Endodermal cell (in vitro differentiated cells): ENCODE data around the gene NDUFB4. TPM values are rescaled to one million over a fixed set of nuclear protein-coding genes. Genes with fewer than 3 reads are reported as not detected.
A peak's percentile ranks its signal among the peaks of the same experiment; 100 is the strongest.

ENCODE experiments used
- DNase-seq: peaks from one replicate; pipeline ENCODE4 v3.0.0-alpha.2; 2017
- H3K27ac ChIP-seq: 2 replicates; pipeline ENCODE4 v1.5.1; 2013; ENCODE audit warnings: mild to moderate bottlenecking, low read depth, low read length, moderate library complexity
- H3K27me3 ChIP-seq: 2 replicates; pipeline ENCODE4 v1.6.1; 2013; ENCODE audit warnings: mild to moderate bottlenecking, low read length, moderate library complexity; ENCODE audit not compliant: insufficient read depth, control insufficient read depth, poor library complexity, severe bottlenecking
- H3K36me3 ChIP-seq: 2 replicates; pipeline ENCODE4 v1.7.0; 2013; ENCODE audit warnings: mild to moderate bottlenecking, low read length, moderate library complexity; ENCODE audit not compliant: control insufficient read depth, insufficient read depth
- H3K4me1 ChIP-seq: one replicate; pipeline ENCODE4 v1.7.0; 2013; ENCODE audit warnings: low read length; ENCODE audit not compliant: control insufficient read depth, insufficient read depth
- H3K4me3 ChIP-seq: 2 replicates; pipeline ENCODE4 v1.5.1; 2013; ENCODE audit warnings: mild to moderate bottlenecking, low read length, moderate library complexity
- H3K9ac ChIP-seq: 2 replicates; pipeline ENCODE4 v1.6.1; 2013; ENCODE audit warnings: mild to moderate bottlenecking, low read length, moderate library complexity; ENCODE audit not compliant: poor library complexity, severe bottlenecking; ENCODE audit errors: extremely low read depth
- H3K9me3 ChIP-seq: 2 replicates; pipeline ENCODE4 v1.6.1; 2013; ENCODE audit warnings: mild to moderate bottlenecking, low read length, moderate library complexity; ENCODE audit not compliant: control insufficient read depth
- H3K27ac Mint-ChIP-seq: 2 replicates; pipeline ENCODE4 v1.8.0; 2020; ENCODE audit warnings: mixed read lengths
- H3K27me3 Mint-ChIP-seq: 2 replicates; pipeline ENCODE4 v1.8.0; 2021; ENCODE audit warnings: mild to moderate bottlenecking, mixed read lengths; ENCODE audit not compliant: insufficient read depth
- H3K36me3 Mint-ChIP-seq: 2 replicates; pipeline ENCODE4 v1.8.0; 2020; ENCODE audit warnings: low read depth, mixed read lengths
- H3K4me1 Mint-ChIP-seq: 2 replicates; pipeline ENCODE4 v1.8.0; 2020; ENCODE audit warnings: mixed read lengths
- H3K4me3 Mint-ChIP-seq: 2 replicates; pipeline ENCODE4 v1.8.0; 2020; ENCODE audit warnings: mild to moderate bottlenecking, moderate library complexity, mixed read lengths
- H3K9me3 Mint-ChIP-seq: 2 replicates; pipeline ENCODE4 v1.8.0; 2020; ENCODE audit warnings: mild to moderate bottlenecking, mixed read lengths
- CTCF ChIP-seq: fragments of 200-600 bp; sonication (generic); conservative IDR thresholded peaks from 2 replicates; pipeline ENCODE4 v1.5.0; 2021; ENCODE audit warnings: antibody characterized with exemption, mild to moderate bottlenecking
- WGBS, 2 experiments: methylation state at CpG; one replicate each; pipeline versions ENCODE4 v1.1.5 to v1.1.7; 2013; ENCODE audit warnings: missing lambda C conversion rate in 2 of 2, mixed read lengths in 1 of 2; ENCODE audit not compliant: insufficient coverage in 1 of 2, insufficient read length in 1 of 2; 5-methylcytosine and 5-hydroxymethylcytosine counted together
- total RNA-seq, 2 donors: library from RNA; stranded (reverse); fragmentation: NEBNext Ultra II Directional in 1 of 2; extraction: Animal tissue kit (Norgen Biotek cat#: 25700) in 1 of 2; gene quantifications; 2 replicates in 1 of 2; 3 replicates in 1 of 2; pipeline ENCODE4 v1.2.1, GENCODE V29; 2021

NDUFB4 gene
- total RNA-seq, 2 donors from 2014 or later, result 144 to 181 TPM

DNA sequence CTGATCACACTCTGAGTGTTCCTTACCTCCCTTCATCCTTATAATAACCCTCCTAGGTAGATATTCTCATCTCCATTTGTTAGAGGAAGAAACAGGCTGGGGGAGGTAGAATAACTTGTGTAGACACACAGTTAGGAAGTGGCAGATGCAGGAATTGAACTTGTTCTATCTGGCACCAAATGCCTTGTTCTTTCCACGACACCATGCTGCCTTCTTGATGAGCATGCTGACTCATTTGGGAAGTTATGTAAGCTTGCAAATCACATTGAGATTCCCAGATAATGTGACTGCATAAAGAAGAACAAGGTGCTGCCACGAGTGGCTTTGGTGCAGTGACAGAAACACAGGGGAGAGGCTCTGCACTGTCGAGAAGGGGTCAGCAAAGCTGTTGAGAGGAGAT is 27.5 kb upstream of the NDUFB4 start:
- H3K27me3 ChIP-seq, result no peaks in the 10 kb centered on the region
- no peak overlapping the region for H3K27ac Mint-ChIP-seq
- no peaks in the 10 kb centered on the region for H3K4me1 ChIP-seq
- peaks cover 5% of the 10 kb centered on the region for H3K9me3 ChIP-seq
- no peaks in the 10 kb centered on the region for H3K36me3 ChIP-seq
- peak overlapping the region; percentile 45 for H3K27ac ChIP-seq
- H3K9me3 Mint-ChIP-seq, result peaks cover 16% of the 10 kb centered on the region
- peaks cover 12% of the 10 kb centered on the region for H3K4me1 Mint-ChIP-seq
- no peaks in the 10 kb centered on the region for H3K27me3 Mint-ChIP-seq
- no peak for DNase-seq
- no peak overlapping the region for H3K4me3 Mint-ChIP-seq
- TF ChIP-seq CTCF, result no peak
- H3K9ac ChIP-seq, result no peak overlapping the region
- 85 to 89% methylated on average over 1 to 3 of the region's 3 CpGs for WGBS, 2 experiments
- H3K4me3 ChIP-seq, result no peak overlapping the region
- H3K36me3 Mint-ChIP-seq, result peaks cover 3% of the 10 kb centered on the region

DNA sequence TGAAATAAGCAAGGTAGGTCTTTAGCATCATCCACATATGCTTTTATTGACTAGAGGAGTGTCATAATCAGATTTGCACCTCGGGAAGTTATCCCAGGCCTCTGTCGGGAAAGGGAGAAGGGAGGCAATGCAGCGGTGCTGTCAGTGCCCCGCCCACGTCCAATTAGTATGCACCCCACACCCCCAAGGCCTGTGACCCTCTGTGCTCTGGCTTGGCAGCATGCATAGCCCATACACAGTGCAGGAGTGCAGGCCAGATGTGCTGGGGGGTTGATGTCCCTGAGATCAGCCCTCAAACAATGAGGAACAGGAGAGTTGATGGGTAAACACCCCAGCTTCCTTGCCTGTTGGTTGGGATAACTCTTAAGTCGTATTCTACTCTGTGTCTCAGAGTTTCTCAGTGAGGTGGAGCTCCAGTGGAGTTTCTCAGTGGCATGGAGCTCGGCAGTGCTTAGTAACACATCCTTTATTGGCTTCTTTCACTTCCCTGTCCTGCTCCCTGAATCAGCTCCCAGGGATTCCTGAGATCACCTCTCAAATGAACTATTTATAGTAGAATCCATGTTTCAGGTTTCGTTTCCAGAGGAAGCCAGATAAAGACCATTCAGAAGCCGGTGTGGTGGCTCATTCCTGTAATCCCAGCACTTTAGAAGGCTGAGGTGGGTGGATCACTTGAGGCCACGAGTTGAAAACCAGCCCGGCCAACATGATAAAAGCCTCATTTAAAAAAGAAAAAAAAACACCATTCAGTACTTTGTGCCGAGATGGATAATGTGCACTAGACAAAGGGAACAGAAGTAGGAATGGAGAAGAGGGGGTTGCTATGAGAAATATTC is 26.7 kb upstream of the NDUFB4 start:
- no peaks in the 10 kb centered on the region for H3K27me3 Mint-ChIP-seq
- no peak overlapping the region for H3K4me3 ChIP-seq
- DNase-seq, result no peak
- peaks cover 20% of the 10 kb centered on the region for H3K9me3 Mint-ChIP-seq
- H3K27ac Mint-ChIP-seq, result no peak overlapping the region
- no peak overlapping the region for H3K27ac ChIP-seq
- H3K9ac ChIP-seq, result no peak overlapping the region
- peaks cover 6% of the 10 kb centered on the region for H3K4me1 Mint-ChIP-seq
- no peak for TF ChIP-seq CTCF
- no peaks in the 10 kb centered on the region for H3K36me3 ChIP-seq
- no peaks in the 10 kb centered on the region for H3K27me3 ChIP-seq
- H3K36me3 Mint-ChIP-seq, result peaks cover 3% of the 10 kb centered on the region
- 82 to 87% methylated on average over 4 to 12 of the region's 12 CpGs for WGBS, 2 experiments
- H3K4me1 ChIP-seq, result no peaks in the 10 kb centered on the region
- no peak overlapping the region for H3K4me3 Mint-ChIP-seq
- peaks cover 5% of the 10 kb centered on the region for H3K9me3 ChIP-seq

- Mint-ChIP-seq H3K9me3 (peaks cover 20% of the 10 kb centered on the region), H3K27me3 (no peaks in the 10 kb centered on the region), H3K36me3 (peaks cover 3% of the 10 kb centered on the region), H3K4me3 (no peak overlapping the region), H3K27ac (no peak overlapping the region), H3K4me1 (peaks cover 6% of the 10 kb centered on the region)
- no peaks in the 10 kb centered on the region for H3K4me1 ChIP-seq
- no peak for DNase-seq
- TF ChIP-seq CTCF, result no peak
- no peaks in the 10 kb centered on the region for H3K27me3 ChIP-seq
- 88 to 96% methylated on average over 2 of the region's 2 CpGs for WGBS, 2 experiments
- H3K4me3 ChIP-seq, result no peak overlapping the region
- no peak overlapping the region for H3K9ac ChIP-seq
- peaks cover 5% of the 10 kb centered on the region for H3K9me3 ChIP-seq
- no peaks in the 10 kb centered on the region for H3K36me3 ChIP-seq
- no peak overlapping the region for H3K27ac ChIP-seq
Observed at GRCh38 chr3:120572027-120572426, 24.1 kb upstream of the NDUFB4 start.
